Measurements from ENCODE around the gene SULT4A1.

DNA sequence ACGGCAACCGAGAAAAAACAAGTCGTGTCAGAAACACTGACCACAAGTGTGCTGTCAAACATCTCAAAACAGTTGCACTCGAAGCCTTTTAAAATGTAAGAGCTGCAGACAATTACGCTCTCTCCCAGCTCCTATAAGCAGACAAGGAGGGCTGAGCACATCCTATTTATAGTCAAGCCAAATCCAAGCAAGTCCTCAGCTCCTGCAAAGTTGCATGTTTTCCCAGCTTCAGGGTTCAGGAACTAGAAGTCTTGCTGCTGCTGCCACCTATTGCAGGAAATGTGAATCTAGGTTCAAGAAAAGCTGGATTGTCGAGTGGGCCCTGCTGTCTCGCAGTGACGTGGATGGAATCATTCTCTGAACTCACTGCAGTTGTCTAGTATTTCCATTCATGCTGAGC, 65.7 kb downstream of the SULT4A1 start:
- TF ChIP-seq, protein P1, sequence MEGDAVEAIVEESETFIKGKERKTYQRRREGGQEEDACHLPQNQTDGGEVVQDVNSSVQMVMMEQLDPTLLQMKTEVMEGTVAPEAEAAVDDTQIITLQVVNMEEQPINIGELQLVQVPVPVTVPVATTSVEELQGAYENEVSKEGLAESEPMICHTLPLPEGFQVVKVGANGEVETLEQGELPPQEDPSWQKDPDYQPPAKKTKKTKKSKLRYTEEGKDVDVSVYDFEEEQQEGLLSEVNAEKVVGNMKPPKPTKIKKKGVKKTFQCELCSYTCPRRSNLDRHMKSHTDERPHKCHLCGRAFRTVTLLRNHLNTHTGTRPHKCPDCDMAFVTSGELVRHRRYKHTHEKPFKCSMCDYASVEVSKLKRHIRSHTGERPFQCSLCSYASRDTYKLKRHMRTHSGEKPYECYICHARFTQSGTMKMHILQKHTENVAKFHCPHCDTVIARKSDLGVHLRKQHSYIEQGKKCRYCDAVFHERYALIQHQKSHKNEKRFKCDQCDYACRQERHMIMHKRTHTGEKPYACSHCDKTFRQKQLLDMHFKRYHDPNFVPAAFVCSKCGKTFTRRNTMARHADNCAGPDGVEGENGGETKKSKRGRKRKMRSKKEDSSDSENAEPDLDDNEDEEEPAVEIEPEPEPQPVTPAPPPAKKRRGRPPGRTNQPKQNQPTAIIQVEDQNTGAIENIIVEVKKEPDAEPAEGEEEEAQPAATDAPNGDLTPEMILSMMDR (IDR thresholded peaks at IDR 0.05): peak; percentile 48
- no peak for TF ChIP-seq CHD2 (IDR thresholded peaks at IDR 0.05; ENCODE audit: low read length, partially characterized antibody)
- no peak for TF ChIP-seq POLR2AphosphoS5 (IDR thresholded peaks at IDR 0.05; ENCODE audit: low read depth, low read length)
- TF ChIP-seq MEF2A (IDR thresholded peaks at IDR 0.05; ENCODE audit: borderline replicate concordance, low read depth): no peak
- TF ChIP-seq, protein P2, sequence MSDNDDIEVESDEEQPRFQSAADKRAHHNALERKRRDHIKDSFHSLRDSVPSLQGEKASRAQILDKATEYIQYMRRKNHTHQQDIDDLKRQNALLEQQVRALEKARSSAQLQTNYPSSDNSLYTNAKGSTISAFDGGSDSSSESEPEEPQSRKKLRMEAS (IDR thresholded peaks at IDR 0.05; ENCODE audit: low read depth): no peak

Measured in SK-N-SH (cell line).